GM23338 (cell line): ENCODE data around the gene ENPP4.

Experiments
- EZH2 ChIP-seq: fragments of 200-600 bp; sonication (generic); IDR thresholded peaks from one replicate; pipeline ENCODE4 v1.8.0; 2017; ENCODE audit warnings: antibody characterized with exemption, mild to moderate bottlenecking, low read depth; ENCODE audit not compliant: unreplicated experiment
- EZH2phosphoT487 ChIP-seq: fragments of 200-600 bp; sonication (generic); IDR thresholded peaks from one replicate; pipeline ENCODE4 v1.8.1; 2018; ENCODE audit warnings: antibody characterized with exemption; ENCODE audit not compliant: unreplicated experiment
- POLR2AphosphoS5 ChIP-seq: IDR thresholded peaks from 2 replicates; pipeline ENCODE4 v1.6.1; 2016; ENCODE audit warnings: antibody characterized with exemption, low read depth
- TF ChIP-seq, protein P1 (sequence below): IDR thresholded peaks from one replicate; pipeline ENCODE4 v1.6.1; 2018; ENCODE audit warnings: antibody characterized with exemption; ENCODE audit not compliant: unreplicated experiment
- TF ChIP-seq, protein P2 (sequence below), 2 experiments: fragments of 200-600 bp in 1 of 2; sonication (generic) in 1 of 2; conservative IDR thresholded peaks; 2 replicates each; pipeline versions ENCODE4 v1.5.1 to v1.6.1; 2016 to 2017; ENCODE audit warnings: antibody characterized with exemption in 2 of 2, low read depth in 2 of 2, mild to moderate bottlenecking in 2 of 2, moderate library complexity in 1 of 2

DNA sequence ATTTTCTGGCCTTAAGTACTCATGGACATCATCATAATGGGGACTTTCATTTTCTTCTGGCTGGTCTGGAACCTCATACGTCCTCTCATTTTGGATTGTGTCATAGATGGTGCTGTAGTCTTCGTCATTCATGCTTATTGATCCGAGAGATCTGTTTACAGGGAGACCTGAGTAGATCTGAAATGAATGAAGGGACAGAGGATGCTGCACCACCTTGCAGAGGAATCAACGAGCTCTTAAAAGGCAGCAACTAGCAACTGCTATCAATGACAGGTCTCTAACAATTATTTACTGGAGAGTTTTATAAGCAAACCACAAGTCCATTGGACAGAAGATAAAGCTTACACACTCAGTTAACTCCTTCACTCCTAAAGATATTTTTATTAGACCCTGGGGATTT, 49.7 kb upstream of the ENPP4 start:
- TF ChIP-seq, protein P1, sequence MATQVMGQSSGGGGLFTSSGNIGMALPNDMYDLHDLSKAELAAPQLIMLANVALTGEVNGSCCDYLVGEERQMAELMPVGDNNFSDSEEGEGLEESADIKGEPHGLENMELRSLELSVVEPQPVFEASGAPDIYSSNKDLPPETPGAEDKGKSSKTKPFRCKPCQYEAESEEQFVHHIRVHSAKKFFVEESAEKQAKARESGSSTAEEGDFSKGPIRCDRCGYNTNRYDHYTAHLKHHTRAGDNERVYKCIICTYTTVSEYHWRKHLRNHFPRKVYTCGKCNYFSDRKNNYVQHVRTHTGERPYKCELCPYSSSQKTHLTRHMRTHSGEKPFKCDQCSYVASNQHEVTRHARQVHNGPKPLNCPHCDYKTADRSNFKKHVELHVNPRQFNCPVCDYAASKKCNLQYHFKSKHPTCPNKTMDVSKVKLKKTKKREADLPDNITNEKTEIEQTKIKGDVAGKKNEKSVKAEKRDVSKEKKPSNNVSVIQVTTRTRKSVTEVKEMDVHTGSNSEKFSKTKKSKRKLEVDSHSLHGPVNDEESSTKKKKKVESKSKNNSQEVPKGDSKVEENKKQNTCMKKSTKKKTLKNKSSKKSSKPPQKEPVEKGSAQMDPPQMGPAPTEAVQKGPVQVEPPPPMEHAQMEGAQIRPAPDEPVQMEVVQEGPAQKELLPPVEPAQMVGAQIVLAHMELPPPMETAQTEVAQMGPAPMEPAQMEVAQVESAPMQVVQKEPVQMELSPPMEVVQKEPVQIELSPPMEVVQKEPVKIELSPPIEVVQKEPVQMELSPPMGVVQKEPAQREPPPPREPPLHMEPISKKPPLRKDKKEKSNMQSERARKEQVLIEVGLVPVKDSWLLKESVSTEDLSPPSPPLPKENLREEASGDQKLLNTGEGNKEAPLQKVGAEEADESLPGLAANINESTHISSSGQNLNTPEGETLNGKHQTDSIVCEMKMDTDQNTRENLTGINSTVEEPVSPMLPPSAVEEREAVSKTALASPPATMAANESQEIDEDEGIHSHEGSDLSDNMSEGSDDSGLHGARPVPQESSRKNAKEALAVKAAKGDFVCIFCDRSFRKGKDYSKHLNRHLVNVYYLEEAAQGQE: no peak
- TF ChIP-seq POLR2AphosphoS5: no peak
- TF ChIP-seq EZH2phosphoT487: no peak
- TF ChIP-seq, protein P2, sequence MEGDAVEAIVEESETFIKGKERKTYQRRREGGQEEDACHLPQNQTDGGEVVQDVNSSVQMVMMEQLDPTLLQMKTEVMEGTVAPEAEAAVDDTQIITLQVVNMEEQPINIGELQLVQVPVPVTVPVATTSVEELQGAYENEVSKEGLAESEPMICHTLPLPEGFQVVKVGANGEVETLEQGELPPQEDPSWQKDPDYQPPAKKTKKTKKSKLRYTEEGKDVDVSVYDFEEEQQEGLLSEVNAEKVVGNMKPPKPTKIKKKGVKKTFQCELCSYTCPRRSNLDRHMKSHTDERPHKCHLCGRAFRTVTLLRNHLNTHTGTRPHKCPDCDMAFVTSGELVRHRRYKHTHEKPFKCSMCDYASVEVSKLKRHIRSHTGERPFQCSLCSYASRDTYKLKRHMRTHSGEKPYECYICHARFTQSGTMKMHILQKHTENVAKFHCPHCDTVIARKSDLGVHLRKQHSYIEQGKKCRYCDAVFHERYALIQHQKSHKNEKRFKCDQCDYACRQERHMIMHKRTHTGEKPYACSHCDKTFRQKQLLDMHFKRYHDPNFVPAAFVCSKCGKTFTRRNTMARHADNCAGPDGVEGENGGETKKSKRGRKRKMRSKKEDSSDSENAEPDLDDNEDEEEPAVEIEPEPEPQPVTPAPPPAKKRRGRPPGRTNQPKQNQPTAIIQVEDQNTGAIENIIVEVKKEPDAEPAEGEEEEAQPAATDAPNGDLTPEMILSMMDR (conservative IDR thresholded peaks at IDR 0.05; ENCODE audit: low read depth in 2 of 2): no peak
- TF ChIP-seq EZH2: no peak
